ENCODE results near the gene CALY.

- TF ChIP-seq CTCF (IDR thresholded peaks at IDR 0.05) (no peak), POLR2A (IDR thresholded peaks at IDR 0.05) (no peak)
Measured at GRCh38 chr10:133335246-133336117, 1.2 kb downstream of the CALY start.
